H1 (cell line): ENCODE results near the gene POLN. TPM values are rescaled to one million over a fixed set of nuclear protein-coding genes. Genes with fewer than 3 reads are reported as not detected.

ENCODE experiments used
- BCL11A ChIP-seq, 2 experiments: IDR thresholded peaks; one replicate each; pipeline ENCODE4 v1.6.1; 2011; ENCODE audit warnings: low read depth in 2 of 2, low read length in 2 of 2, mild to moderate bottlenecking in 2 of 2
- CEBPB ChIP-seq: IDR thresholded peaks from 2 replicates; pipeline ENCODE4 v1.6.1; 2012; ENCODE audit warnings: low read depth, low read length
- EGR1 ChIP-seq: IDR thresholded peaks from 2 replicates; pipeline ENCODE4 v1.6.1; 2011; ENCODE audit warnings: low read depth, low read length, borderline replicate concordance
- EP300 ChIP-seq, 2 experiments: IDR thresholded peaks; 1 replicate in 1 of 2; 2 replicates in 1 of 2; pipeline ENCODE4 v1.6.1; 2011 to 2012; ENCODE audit warnings: low read depth in 2 of 2, low read length in 2 of 2, mild to moderate bottlenecking in 2 of 2, borderline replicate concordance in 1 of 2, inconsistent platforms in 1 of 2, moderate library complexity in 1 of 2
- GABPA ChIP-seq: IDR thresholded peaks from 2 replicates; pipeline ENCODE4 v1.6.1; 2011; ENCODE audit warnings: mild to moderate bottlenecking, low read length, moderate library complexity, borderline replicate concordance; ENCODE audit not compliant: insufficient read depth
- GTF2F1 ChIP-seq: IDR thresholded peaks from 2 replicates; pipeline ENCODE4 v1.6.1; 2012; ENCODE audit warnings: low read depth, low read length, improper control_type of control experiment, borderline replicate concordance
- KDM1A ChIP-seq: fragments of 200-600, 300-600 bp; sonication (generic); IDR thresholded peaks from 2 replicates; pipeline ENCODE4 v1.7.1; 2016; ENCODE audit warnings: mild to moderate bottlenecking, low read length, borderline replicate concordance
- POLR2A ChIP-seq, 2 experiments: IDR thresholded peaks; 1 replicate in 1 of 2; 2 replicates in 1 of 2; pipeline ENCODE4 v1.6.1; 2011; ENCODE audit warnings: low read depth in 2 of 2, low read length in 2 of 2, mild to moderate bottlenecking in 2 of 2; ENCODE audit errors: control extremely low read depth in 1 of 2
- SRF ChIP-seq: IDR thresholded peaks from 2 replicates; pipeline ENCODE4 v1.6.1; 2011; ENCODE audit warnings: mild to moderate bottlenecking, low read depth, low read length, moderate library complexity
- polyA plus RNA-seq, 7 experiments: library from polyadenylated mRNA; depleted of rRNA in 3 of 7; stranded (reverse) in 5 of 7; unstranded in 2 of 7; fragments of >200 nt in 5 of 7; fragments of 200-250 nt in 2 of 7; gene quantifications; 1 replicate in 5 of 7; 2 replicates in 1 of 7; 4 replicates in 1 of 7; pipeline versions ENCODE4 v1.2.1 to v1.2.3, GENCODE V29; 2011 to 2013; ENCODE audit warnings: missing spikeins in 2 of 7, mixed read lengths in 2 of 7
- total RNA-seq: library from RNA; stranded (reverse); fragmentation: NEBNext Ultra II Directional; extraction: Animal tissue kit (Norgen Biotek cat#: 25700); gene quantifications from 2 replicates; pipeline ENCODE4 v1.2.1, GENCODE V29; 2021
- TF ChIP-seq, protein P1 (sequence below): fragments of 300-600 bp; sonication (generic); IDR thresholded peaks from 2 replicates; pipeline ENCODE4 v1.7.1; 2012; ENCODE audit warnings: low read length, moderate library complexity, mild to moderate bottlenecking, inconsistent platforms; ENCODE audit not compliant: insufficient replicate concordance

The POLN gene
- total and polyA plus RNA-seq, 2 of the 8 experiments (the other 6 are each of a cell fraction or from before 2014, with no cell fraction given), result 0.98 to 1.5 TPM

GRCh38 chr4:2247128-2248043, 5.5 kb upstream of the POLN start (continued):
- TF ChIP-seq GABPA, result no peak
- no peak for TF ChIP-seq BCL11A (IDR thresholded peaks at IDR 0.05; ENCODE audit: low read depth in 2 of 2, low read length in 2 of 2)
- no peak for TF ChIP-seq EGR1
- no peak for TF ChIP-seq POLR2A (IDR thresholded peaks at IDR 0.05; ENCODE audit: control extremely low read depth in 1 of 2, low read depth in 2 of 2, low read length in 2 of 2)
- TF ChIP-seq, protein P1, sequence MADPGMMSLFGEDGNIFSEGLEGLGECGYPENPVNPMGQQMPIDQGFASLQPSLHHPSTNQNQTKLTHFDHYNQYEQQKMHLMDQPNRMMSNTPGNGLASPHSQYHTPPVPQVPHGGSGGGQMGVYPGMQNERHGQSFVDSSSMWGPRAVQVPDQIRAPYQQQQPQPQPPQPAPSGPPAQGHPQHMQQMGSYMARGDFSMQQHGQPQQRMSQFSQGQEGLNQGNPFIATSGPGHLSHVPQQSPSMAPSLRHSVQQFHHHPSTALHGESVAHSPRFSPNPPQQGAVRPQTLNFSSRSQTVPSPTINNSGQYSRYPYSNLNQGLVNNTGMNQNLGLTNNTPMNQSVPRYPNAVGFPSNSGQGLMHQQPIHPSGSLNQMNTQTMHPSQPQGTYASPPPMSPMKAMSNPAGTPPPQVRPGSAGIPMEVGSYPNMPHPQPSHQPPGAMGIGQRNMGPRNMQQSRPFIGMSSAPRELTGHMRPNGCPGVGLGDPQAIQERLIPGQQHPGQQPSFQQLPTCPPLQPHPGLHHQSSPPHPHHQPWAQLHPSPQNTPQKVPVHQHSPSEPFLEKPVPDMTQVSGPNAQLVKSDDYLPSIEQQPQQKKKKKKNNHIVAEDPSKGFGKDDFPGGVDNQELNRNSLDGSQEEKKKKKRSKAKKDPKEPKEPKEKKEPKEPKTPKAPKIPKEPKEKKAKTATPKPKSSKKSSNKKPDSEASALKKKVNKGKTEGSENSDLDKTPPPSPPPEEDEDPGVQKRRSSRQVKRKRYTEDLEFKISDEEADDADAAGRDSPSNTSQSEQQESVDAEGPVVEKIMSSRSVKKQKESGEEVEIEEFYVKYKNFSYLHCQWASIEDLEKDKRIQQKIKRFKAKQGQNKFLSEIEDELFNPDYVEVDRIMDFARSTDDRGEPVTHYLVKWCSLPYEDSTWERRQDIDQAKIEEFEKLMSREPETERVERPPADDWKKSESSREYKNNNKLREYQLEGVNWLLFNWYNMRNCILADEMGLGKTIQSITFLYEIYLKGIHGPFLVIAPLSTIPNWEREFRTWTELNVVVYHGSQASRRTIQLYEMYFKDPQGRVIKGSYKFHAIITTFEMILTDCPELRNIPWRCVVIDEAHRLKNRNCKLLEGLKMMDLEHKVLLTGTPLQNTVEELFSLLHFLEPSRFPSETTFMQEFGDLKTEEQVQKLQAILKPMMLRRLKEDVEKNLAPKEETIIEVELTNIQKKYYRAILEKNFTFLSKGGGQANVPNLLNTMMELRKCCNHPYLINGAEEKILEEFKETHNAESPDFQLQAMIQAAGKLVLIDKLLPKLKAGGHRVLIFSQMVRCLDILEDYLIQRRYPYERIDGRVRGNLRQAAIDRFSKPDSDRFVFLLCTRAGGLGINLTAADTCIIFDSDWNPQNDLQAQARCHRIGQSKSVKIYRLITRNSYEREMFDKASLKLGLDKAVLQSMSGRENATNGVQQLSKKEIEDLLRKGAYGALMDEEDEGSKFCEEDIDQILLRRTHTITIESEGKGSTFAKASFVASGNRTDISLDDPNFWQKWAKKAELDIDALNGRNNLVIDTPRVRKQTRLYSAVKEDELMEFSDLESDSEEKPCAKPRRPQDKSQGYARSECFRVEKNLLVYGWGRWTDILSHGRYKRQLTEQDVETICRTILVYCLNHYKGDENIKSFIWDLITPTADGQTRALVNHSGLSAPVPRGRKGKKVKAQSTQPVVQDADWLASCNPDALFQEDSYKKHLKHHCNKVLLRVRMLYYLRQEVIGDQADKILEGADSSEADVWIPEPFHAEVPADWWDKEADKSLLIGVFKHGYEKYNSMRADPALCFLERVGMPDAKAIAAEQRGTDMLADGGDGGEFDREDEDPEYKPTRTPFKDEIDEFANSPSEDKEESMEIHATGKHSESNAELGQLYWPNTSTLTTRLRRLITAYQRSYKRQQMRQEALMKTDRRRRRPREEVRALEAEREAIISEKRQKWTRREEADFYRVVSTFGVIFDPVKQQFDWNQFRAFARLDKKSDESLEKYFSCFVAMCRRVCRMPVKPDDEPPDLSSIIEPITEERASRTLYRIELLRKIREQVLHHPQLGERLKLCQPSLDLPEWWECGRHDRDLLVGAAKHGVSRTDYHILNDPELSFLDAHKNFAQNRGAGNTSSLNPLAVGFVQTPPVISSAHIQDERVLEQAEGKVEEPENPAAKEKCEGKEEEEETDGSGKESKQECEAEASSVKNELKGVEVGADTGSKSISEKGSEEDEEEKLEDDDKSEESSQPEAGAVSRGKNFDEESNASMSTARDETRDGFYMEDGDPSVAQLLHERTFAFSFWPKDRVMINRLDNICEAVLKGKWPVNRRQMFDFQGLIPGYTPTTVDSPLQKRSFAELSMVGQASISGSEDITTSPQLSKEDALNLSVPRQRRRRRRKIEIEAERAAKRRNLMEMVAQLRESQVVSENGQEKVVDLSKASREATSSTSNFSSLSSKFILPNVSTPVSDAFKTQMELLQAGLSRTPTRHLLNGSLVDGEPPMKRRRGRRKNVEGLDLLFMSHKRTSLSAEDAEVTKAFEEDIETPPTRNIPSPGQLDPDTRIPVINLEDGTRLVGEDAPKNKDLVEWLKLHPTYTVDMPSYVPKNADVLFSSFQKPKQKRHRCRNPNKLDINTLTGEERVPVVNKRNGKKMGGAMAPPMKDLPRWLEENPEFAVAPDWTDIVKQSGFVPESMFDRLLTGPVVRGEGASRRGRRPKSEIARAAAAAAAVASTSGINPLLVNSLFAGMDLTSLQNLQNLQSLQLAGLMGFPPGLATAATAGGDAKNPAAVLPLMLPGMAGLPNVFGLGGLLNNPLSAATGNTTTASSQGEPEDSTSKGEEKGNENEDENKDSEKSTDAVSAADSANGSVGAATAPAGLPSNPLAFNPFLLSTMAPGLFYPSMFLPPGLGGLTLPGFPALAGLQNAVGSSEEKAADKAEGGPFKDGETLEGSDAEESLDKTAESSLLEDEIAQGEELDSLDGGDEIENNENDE, result no peak
- no peak for TF ChIP-seq KDM1A
- no peak for TF ChIP-seq EP300 (IDR thresholded peaks at IDR 0.05; ENCODE audit: borderline replicate concordance in 1 of 2, low read depth in 2 of 2, low read length in 2 of 2)
- no peak for TF ChIP-seq GTF2F1
- TF ChIP-seq SRF, result no peak
- TF ChIP-seq CEBPB, result no peak
- TF ChIP-seq, all 59 proteins: peak for 0
